Prostate gland (tissue), 2 donors: ENCODE data around the gene TIMM23. TPM values are rescaled to one million over a fixed set of nuclear protein-coding genes. Genes with fewer than 3 reads are reported as not detected.

Experiments
- DNase-seq: peaks from one replicate; pipeline ENCODE4 v3.0.0-alpha.2; 2019; ENCODE audit warnings: low spot score
- H3K27ac ChIP-seq, 2 donors: fragments of 200-600 bp; sonication (generic); 2 replicates each; pipeline ENCODE4 v1.5.1; 2017 to 2019
- H3K27me3 ChIP-seq: fragments of 200-600 bp; sonication (generic); replicated peaks from 2 replicates; pipeline ENCODE4 v1.5.1; 2019; ENCODE audit not compliant: insufficient read depth
- H3K36me3 ChIP-seq, 2 donors: fragments of 200-600 bp; sonication (generic); 1 replicate in 1 of 2; 2 replicates in 1 of 2; pipeline versions ENCODE4 v1.5.1 to v1.8.1; 2017 to 2019
- H3K4me1 ChIP-seq: fragments of 200-600 bp; sonication (generic); replicated peaks from 2 replicates; pipeline ENCODE4 v1.5.1; 2019
- H3K4me3 ChIP-seq, 2 donors: fragments of 200-600 bp; sonication (generic); 2 replicates each; pipeline ENCODE4 v1.5.1; 2017 to 2019
- H3K9me3 ChIP-seq: fragments of 200-600 bp; sonication (generic); 2 replicates; pipeline ENCODE4 v1.5.1; 2017
- CTCF ChIP-seq, 4 experiments: fragments of 200-600 bp in 2 of 4; fragments of 450-650 bp in 2 of 4; sonication (generic) in 2 of 4; IDR thresholded peaks; 1 replicate in 3 of 4; 2 replicates in 1 of 4; pipeline ENCODE4 v1.5.1; 2016 to 2019; ENCODE audit warnings: antibody characterized with exemption in 4 of 4, mild to moderate bottlenecking in 2 of 4, moderate library complexity in 2 of 4
- POLR2A ChIP-seq: fragments of 450-650 bp; IDR thresholded peaks from one replicate; pipeline ENCODE4 v1.6.1; 2016; ENCODE audit warnings: antibody characterized with exemption, mild to moderate bottlenecking
- POLR2AphosphoS5 ChIP-seq: sonication (generic); formaldehyde crosslinking; IDR thresholded peaks from one replicate; pipeline ENCODE4 v1.6.1; 2017; ENCODE audit warnings: antibody characterized with exemption
- WGBS: methylation state at CpG from one replicate; pipeline ENCODE4 v1.1.5; 2018; 5-methylcytosine and 5-hydroxymethylcytosine counted together
- intact Hi-C: fragments of 100-400 bp; cut with DNase I; formaldehyde crosslinking; loops from one replicate; pipeline ENCODE4 v1.14.2; 2022
- total RNA-seq, 2 donors: library from RNA; depleted of rRNA; stranded (reverse); fragments of >200 nt; gene quantifications; one replicate each; pipeline ENCODE4 v1.1.0, GENCODE V29; 2016

TIMM23 gene
- total RNA-seq, 2 donors from 2014 or later: 60.8 to 93.5 TPM

- Histone ChIP-seq H3K27me3 (no peaks in the 10 kb centered on the region), H3K27ac (peak overlapping the region; percentile 51 to 80), H3K9me3 (no peaks in the 10 kb centered on the region), H3K36me3 (no peaks in the 10 kb centered on the region), H3K4me3 (no peak overlapping the region), H3K4me1 (no peaks in the 10 kb centered on the region)
- 63% methylated on average over 8 of the region's 8 CpGs for WGBS
- TF ChIP-seq POLR2A (no peak), POLR2AphosphoS5 (no peak), CTCF (IDR thresholded peaks at IDR 0.05) (no peak)
- intact Hi-C loops: no loop called here
- DNase-seq: no peak
Measured at GRCh38 chr10:46035923-46036849, 63.9 kb downstream of the TIMM23 start.

- no peak overlapping the region for H3K4me3 ChIP-seq
- peak overlapping the region; percentile 51 to 80 for H3K27ac ChIP-seq
- 82% methylated on average over 8 of the region's 8 CpGs for WGBS
- H3K27me3 ChIP-seq: no peaks in the 10 kb centered on the region
- no peaks in the 10 kb centered on the region for H3K4me1 ChIP-seq
- intact Hi-C loops: no loop called here
- H3K36me3 ChIP-seq: no peaks in the 10 kb centered on the region
- no peak for DNase-seq
- no peaks in the 10 kb centered on the region for H3K9me3 ChIP-seq
- no peak for TF ChIP-seq POLR2A
- no peak for TF ChIP-seq CTCF (IDR thresholded peaks at IDR 0.05)
- TF ChIP-seq POLR2AphosphoS5: no peak
Measured at GRCh38 chr10:46037107-46037825, 65.0 kb downstream of the TIMM23 start.

GRCh38 chr10:46040004-46040403 lies 67.7 kb downstream of the TIMM23 start:
- intact Hi-C loops: no loop called here
- WGBS: 65% methylated on average over 3 of the region's 3 CpGs
- H3K9me3 ChIP-seq: no peaks in the 10 kb centered on the region
- H3K27ac ChIP-seq: peak overlapping the region; percentile 64 to 80
- no peaks in the 10 kb centered on the region for H3K27me3 ChIP-seq
- no peak for DNase-seq
- no peaks in the 10 kb centered on the region for H3K4me1 ChIP-seq
- TF ChIP-seq CTCF (IDR thresholded peaks at IDR 0.05): no peak
- no peak for TF ChIP-seq POLR2A
- peak; percentile 61 for TF ChIP-seq POLR2AphosphoS5
- H3K36me3 ChIP-seq: no peaks in the 10 kb centered on the region
- peak overlapping the region in 1 of 2 donors; percentile 3 for H3K4me3 ChIP-seq

- Histone ChIP-seq H3K4me3 (peak overlapping the region in 1 of 2 donors; percentile 23), H3K9me3 (no peaks in the 10 kb centered on the region), H3K27me3 (no peaks in the 10 kb centered on the region), H3K4me1 (no peaks in the 10 kb centered on the region), H3K36me3 (no peaks in the 10 kb centered on the region), H3K27ac (peak overlapping the region; percentile 7 to 80)
- no peak for DNase-seq
- TF ChIP-seq CTCF (IDR thresholded peaks at IDR 0.05): no peak
- no peak for TF ChIP-seq POLR2A
- TF ChIP-seq POLR2AphosphoS5: no peak
- intact Hi-C loops: no loop called here
- WGBS: 44% methylated on average over 4 of the region's 4 CpGs
Measured at GRCh38 chr10:46042527-46042926, 70.2 kb downstream of the TIMM23 start.
